Mesothelial cell of epicardium (in vitro differentiated cells): ENCODE data around the gene RBBP8. TPM values are rescaled to one million over a fixed set of nuclear protein-coding genes. Genes with fewer than 3 reads are reported as not detected.

ENCODE experiments used
- DNase-seq, 2 experiments: peaks; one replicate each; pipeline ENCODE4 v3.0.0; 2021; ENCODE audit warnings: low spot score in 2 of 2; ENCODE audit not compliant: unreplicated experiment in 2 of 2
- H3K27ac Mint-ChIP-seq: 2 replicates; pipeline ENCODE4 v1.8.0; 2021; ENCODE audit warnings: mixed read lengths
- H3K27me3 Mint-ChIP-seq: 2 replicates; pipeline ENCODE4 v1.8.0; 2021; ENCODE audit warnings: low read depth, mixed read lengths
- H3K36me3 Mint-ChIP-seq: 2 replicates; pipeline ENCODE4 v1.8.0; 2021; ENCODE audit warnings: mixed read lengths
- H3K4me1 Mint-ChIP-seq: 2 replicates; pipeline ENCODE4 v1.8.0; 2021; ENCODE audit warnings: mixed read lengths
- H3K4me3 Mint-ChIP-seq: 2 replicates; pipeline ENCODE4 v1.8.0; 2021; ENCODE audit warnings: mild to moderate bottlenecking, moderate library complexity, mixed read lengths
- H3K9me3 Mint-ChIP-seq: 2 replicates; pipeline ENCODE4 v1.8.0; 2021; ENCODE audit warnings: mixed read lengths
- CTCF ChIP-seq: fragments of 200-600 bp; sonication (generic); IDR thresholded peaks from one replicate; pipeline ENCODE4 v1.5.0; 2021; ENCODE audit warnings: antibody characterized with exemption; ENCODE audit not compliant: unreplicated experiment
- total RNA-seq: library from RNA; stranded (reverse); gene quantifications from 3 replicates; pipeline ENCODE4 v1.2.1, GENCODE V29; 2021

The RBBP8 gene
- total RNA-seq, 1 donor from 2014 or later: 29.8 TPM

GRCh38 chr18:22974001-22974400 is 40.9 kb downstream of the RBBP8 start:
- Mint-ChIP-seq H3K27ac (no peak overlapping the region), H3K9me3 (no peaks in the 10 kb centered on the region), H3K4me3 (no peak overlapping the region), H3K36me3 (peaks cover 7% of the 10 kb centered on the region), H3K4me1 (peaks cover 21% of the 10 kb centered on the region), H3K27me3 (no peaks in the 10 kb centered on the region)
- no peak for DNase-seq
- TF ChIP-seq CTCF: no peak

GRCh38 chr18:22974707-22975106 is 41.6 kb downstream of the RBBP8 start:
- Mint-ChIP-seq H3K27ac (no peak overlapping the region), H3K36me3 (peaks cover 7% of the 10 kb centered on the region), H3K9me3 (no peaks in the 10 kb centered on the region), H3K4me3 (no peak overlapping the region), H3K27me3 (no peaks in the 10 kb centered on the region), H3K4me1 (peaks cover 21% of the 10 kb centered on the region)
- no peak for TF ChIP-seq CTCF
- no peak for DNase-seq

GRCh38 chr18:22975508-22975907 is 42.4 kb downstream of the RBBP8 start:
- Mint-ChIP-seq H3K4me1 (peaks cover 25% of the 10 kb centered on the region), H3K36me3 (peaks cover 11% of the 10 kb centered on the region), H3K27me3 (no peaks in the 10 kb centered on the region), H3K9me3 (no peaks in the 10 kb centered on the region), H3K4me3 (no peak overlapping the region), H3K27ac (no peak overlapping the region)
- no peak for TF ChIP-seq CTCF
- no peak for DNase-seq

GRCh38 chr18:22977847-22978701 is 44.9 kb downstream of the RBBP8 start:
- peak overlapping the region; percentile 58 for H3K27ac Mint-ChIP-seq
- no peak overlapping the region for H3K4me3 Mint-ChIP-seq
- H3K36me3 Mint-ChIP-seq: peaks cover 11% of the 10 kb centered on the region
- no peak for TF ChIP-seq CTCF
- no peak for DNase-seq
- no peaks in the 10 kb centered on the region for H3K27me3 Mint-ChIP-seq
- H3K9me3 Mint-ChIP-seq: no peaks in the 10 kb centered on the region
- H3K4me1 Mint-ChIP-seq: peaks cover 18% of the 10 kb centered on the region

GRCh38 chr18:22980394-22980793 is 47.3 kb downstream of the RBBP8 start:
- Mint-ChIP-seq H3K9me3 (no peaks in the 10 kb centered on the region), H3K27ac (no peak overlapping the region), H3K36me3 (peaks cover 17% of the 10 kb centered on the region), H3K27me3 (no peaks in the 10 kb centered on the region), H3K4me3 (no peak overlapping the region), H3K4me1 (peaks cover 14% of the 10 kb centered on the region)
- TF ChIP-seq CTCF: no peak
- no peak for DNase-seq
